H4 (cell line): ENCODE data around the gene SEMG1. TPM values are rescaled to one million over a fixed set of nuclear protein-coding genes. Genes with fewer than 3 reads are reported as not detected.

Experiments used
- DNase-seq: peaks from one replicate; pipeline ENCODE4 v3.0.0-alpha.2; 2015; ENCODE audit warnings: low spot score
- total RNA-seq: library from RNA; depleted of rRNA; stranded (reverse); fragments of >200 nt; shearing (Covaris generic); gene quantifications from 2 replicates; pipeline ENCODE4 v1.2.3, GENCODE V29; 2014; rRNA removed

Gene SEMG1
- total RNA-seq, 1 experiment from 2014 or later, result not detected

DNA sequence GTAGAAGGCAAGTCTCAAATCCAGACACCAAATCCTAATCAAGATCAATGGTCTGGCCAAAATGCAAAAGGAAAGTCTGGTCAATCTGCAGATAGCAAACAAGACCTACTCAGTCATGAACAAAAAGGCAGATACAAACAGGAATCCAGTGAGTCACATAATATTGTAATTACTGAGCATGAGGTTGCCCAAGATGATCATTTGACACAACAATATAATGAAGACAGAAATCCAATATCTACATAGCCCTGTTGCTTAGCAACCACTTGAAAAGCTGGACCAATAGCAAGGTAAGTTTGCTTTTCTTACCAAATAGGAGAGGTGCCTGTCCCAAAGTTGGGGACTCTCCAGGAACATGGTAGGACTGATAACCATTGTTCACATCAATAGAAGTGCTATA, 16.3 kb downstream of the SEMG1 start:
- no peak for DNase-seq

DNA sequence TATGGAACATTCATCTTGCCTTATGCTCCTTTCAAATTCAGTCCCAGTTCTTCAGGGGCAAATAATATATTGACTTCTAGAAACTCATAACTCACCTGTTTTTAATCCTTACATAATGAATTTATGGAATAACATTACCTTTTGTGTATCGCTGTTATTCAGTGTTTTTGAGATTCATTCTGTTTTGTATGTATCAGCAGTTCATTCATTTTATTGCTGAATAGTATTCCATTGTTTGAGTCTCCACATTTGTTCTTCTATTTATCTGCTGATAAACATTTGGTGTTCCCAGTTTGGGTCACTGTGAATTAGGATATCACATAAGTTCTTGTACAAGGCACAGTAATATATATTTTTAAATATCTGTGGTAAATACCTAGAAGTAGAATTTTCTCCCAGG, 19.5 kb downstream of the SEMG1 start:
- DNase-seq, result no peak

- DNase-seq, result peak; percentile 15
Observed at GRCh38 chr20:45229264-45230056, 22.6 kb downstream of the SEMG1 start.

DNA sequence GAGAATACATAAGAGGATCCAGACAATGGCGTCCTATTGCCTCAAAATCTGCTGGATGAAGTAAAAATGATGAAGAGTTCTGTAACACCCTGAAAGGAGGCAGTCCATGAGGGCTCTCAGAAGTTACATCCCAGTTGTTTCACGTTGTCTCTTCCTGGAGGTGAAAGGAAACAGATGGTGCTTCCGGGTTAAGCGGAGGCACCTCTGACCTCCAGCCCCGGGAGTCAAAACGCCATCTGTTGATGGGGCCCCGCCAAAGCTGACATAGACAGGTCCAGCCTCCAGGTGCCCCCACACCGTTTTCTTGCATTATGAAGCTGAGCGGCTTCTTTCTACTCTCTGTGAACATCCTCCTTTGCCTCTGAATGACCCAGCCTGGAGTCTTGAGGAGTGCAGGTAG, 23.8 kb downstream of the SEMG1 start:
- DNase-seq, result no peak

GRCh38 chr20:45235995-45236394, 29.2 kb downstream of the SEMG1 start:
- no peak for DNase-seq

DNA sequence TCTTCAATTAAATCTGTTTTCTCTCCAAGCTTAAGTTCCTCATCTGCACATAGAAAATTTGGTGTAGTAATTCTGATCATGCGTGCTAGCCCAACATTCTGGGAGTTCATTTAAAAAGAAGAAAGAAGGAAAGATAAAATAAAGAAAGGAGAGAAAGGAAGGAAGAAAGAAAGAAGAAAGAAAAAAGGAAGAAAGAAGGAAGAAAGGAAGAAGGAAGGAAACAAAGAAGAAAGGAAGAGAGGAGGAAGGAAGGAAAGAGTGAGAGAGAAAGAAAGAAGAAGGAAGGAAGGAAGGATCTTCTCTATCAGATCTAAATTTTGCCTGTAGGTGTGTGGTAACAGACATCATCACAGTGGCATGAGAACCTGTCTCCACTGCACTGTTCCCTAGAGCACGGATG, 31.3 kb downstream of the SEMG1 start:
- no peak for DNase-seq

DNA sequence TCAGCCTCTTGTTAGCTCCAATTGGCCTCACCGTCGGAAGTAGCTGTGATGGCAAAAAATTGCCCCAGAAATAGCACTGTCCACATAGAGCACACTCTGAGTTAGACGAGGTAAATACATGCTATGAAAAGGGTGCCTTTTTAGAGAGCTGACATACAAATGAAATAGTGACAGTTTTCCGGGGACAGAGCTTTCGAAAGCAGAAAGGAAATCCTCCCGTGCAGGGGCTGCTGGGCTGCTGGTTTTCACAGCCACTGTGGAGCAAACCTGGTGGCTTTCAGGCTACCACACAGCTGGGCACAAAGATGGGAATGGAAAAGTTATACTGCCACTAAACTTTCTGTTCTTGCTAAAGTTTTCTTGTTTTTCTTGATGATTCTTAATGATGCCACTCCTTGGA, 39.3 kb downstream of the SEMG1 start:
- no peak for DNase-seq

DNA sequence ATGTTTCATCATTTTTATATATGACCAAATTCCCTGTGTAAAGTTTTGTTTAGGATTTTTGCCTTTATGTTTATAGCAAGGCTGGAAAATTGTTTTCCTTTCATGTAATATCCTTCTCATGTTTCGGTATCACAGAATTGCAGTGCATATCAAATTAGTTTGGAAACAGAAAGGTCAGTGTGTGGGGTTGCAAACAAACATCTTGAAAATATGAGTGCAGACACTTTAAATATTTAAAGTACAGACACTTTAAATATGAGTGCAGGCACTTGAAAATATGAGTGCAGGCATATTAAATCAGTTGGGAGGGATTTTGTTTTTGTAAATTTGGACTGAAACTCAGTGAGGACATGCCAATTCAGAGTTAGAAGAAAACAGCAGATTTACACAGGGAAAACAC, 41.0 kb downstream of the SEMG1 start:
- DNase-seq, result no peak

- DNase-seq, result no peak
Observed at GRCh38 chr20:45248609-45249008, 41.8 kb downstream of the SEMG1 start.

DNA sequence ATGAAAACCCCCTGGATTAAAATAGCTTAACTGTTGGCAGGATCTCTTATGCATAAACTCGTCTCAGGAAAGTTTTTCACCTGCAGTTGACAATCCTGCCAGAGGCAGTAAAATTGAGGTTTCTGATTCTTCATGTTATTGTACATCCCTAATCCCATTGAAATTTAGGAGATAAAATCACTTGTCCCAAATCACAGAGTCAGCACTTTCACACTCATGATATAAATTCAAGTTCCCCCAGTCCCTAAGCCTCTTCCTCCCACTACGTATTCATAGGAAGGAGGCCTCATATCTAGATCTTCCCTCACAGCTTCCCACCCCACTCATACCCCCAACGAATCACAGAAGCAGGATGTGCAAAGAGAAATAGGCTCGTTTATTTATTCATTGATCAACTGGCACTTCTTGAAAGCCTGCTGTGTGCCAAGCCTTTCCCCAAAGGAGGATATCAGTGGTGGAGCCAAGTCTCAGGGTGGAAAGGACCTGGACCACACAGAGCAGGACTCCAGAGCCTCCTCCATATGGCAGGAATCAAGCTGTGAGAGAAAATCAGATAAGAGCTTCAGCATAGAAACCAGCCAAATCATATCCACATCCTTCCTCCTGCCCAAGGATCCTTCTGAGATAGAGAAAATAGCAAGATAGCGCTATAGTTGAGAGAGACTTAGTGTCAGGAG, 45.2 kb downstream of the SEMG1 start:
- DNase-seq, result no peak

GRCh38 chr20:45253261-45253660, 46.4 kb downstream of the SEMG1 start:
- no peak for DNase-seq

DNA sequence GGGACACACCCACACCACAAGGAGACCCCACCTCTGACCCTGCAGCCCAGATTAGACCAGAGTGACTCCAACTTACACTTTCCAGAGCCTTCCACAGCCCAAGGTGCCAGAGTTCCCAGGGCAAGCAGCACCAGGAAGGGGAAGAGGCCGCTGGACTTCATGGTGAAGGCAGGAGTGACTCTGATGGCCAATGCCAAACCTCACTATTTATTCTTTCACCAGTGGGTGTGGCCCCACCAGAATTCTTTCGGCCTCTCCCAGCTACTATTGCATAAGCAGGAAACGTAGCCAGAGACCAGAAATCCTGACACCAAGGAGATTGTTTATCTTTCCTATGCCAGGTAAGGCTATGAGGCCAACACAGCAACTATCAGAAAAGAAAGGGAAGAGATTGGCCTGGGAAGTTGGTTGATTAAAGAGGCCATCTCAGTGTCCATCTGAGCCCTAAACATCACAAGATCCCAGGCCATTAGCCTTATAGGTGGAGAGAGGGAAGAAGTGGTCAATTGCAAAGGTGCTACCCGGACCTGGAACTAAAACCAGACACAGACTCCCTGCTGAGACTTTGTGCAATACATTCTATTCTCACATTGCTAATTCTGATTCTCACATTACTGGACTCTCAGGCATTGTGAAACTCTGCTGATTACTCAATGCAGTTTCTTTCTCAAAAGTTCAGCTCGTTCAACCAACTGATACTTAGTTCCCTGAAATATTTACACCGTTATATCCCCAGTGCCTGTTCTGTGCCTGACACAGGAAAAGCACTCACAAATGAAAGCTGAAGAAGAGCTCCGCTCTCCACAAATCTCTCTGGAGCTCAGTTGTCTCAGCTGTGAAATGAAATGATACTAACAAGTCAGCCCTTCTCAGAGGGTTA, 47.8 kb downstream of the SEMG1 start, which contains the start of gene SLPI:
TSS of gene SLPI (minus strand) at position 182 of the 880 bp plus-strand sequence. CDS start at position 161, 21 bp downstream.
- DNase-seq, result peak; percentile 82

DNA sequence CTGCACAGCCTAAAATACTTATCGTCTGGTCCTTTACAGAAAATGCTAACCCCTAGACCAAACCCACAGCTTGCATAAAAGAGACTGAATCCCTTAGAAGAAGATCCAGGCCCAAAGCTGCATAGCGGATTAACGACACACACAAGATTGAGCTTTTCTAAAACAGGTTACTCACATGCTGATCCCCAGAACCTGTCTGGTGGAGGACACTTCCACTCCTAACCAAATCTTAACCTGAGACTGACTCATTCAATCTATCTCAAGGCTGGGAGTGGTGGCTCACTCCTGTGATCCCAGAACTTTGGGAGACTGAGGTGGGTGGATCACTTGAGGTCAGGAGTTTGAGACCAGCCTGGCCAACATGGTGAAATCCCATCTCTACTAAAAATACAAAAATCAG, 50.3 kb downstream of the SEMG1 start:
- no peak for DNase-seq

DNA sequence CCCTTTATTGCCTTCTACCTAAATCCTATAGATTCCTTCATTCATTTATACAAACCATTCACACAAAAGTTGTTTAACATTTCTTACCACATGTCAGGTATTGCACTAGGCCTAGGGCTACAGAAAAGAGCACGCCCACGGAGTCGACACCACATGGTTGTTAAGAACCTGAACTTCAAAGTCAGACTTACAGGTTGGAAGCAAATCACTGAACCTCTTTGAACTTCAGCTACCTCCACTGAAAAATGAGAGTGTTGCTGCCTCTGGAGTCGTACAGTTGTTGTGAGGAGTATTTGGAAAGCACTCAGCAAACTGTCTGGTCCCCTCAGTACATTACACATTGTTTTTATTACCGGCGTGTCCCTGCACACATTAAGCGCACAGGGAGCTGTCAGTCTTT, 50.9 kb downstream of the SEMG1 start:
- no peak for DNase-seq

- no peak for DNase-seq
Observed at GRCh38 chr20:45258259-45258658, 51.4 kb downstream of the SEMG1 start.

GRCh38 chr20:45258664-45259063, 51.8 kb downstream of the SEMG1 start:
- no peak for DNase-seq

Other genes with a start within 250 kb of the SEMG1 start
- gene TOMM34, start 246.6 kb upstream of the SEMG1 start, total RNA-seq, result 39.7 and 41.5 TPM in 2 replicates
- 12.8 and 14.3 TPM in 2 replicates for gene STK4, start 240.5 kb upstream of the SEMG1 start, total RNA-seq
- not detected in 2 replicates for gene KCNS1, start 105.9 kb upstream of the SEMG1 start, total RNA-seq
- not detected in 2 replicates for gene WFDC5, start 91.9 kb upstream of the SEMG1 start, total RNA-seq
- gene WFDC12, start 82.6 kb upstream of the SEMG1 start, total RNA-seq, result not detected in 2 replicates
- gene PI3, start 32.1 kb upstream of the SEMG1 start, total RNA-seq, result not detected in 2 replicates
- not detected in 2 replicates for gene SEMG2, start 14.3 kb downstream of the SEMG1 start, total RNA-seq
- 79.8 and 84.9 TPM in 2 replicates for gene SLPI, start 47.5 kb downstream of the SEMG1 start, total RNA-seq
- not detected in 2 replicates for gene RBPJL, start 99.8 kb downstream of the SEMG1 start, total RNA-seq
- not detected in 2 replicates for gene MATN4, start 101.3 kb downstream of the SEMG1 start, total RNA-seq
- gene SDC4, start 141.4 kb downstream of the SEMG1 start, total RNA-seq, result 88.3 and 88.4 TPM in 2 replicates
- gene SYS1, start 156.1 kb downstream of the SEMG1 start, total RNA-seq, result 15.4 and 20.8 TPM in 2 replicates
- not detected in 2 replicates for gene TP53TG5, start 171.3 kb downstream of the SEMG1 start, total RNA-seq
- 2.7 and 3.8 TPM in 2 replicates for gene DBNDD2, start 201.3 kb downstream of the SEMG1 start, total RNA-seq
- gene PIGT, start 209.1 kb downstream of the SEMG1 start, total RNA-seq, result 83.5 and 118 TPM in 2 replicates